ENCODE data around the gene SRSF4.

- TF ChIP-seq, protein P1, sequence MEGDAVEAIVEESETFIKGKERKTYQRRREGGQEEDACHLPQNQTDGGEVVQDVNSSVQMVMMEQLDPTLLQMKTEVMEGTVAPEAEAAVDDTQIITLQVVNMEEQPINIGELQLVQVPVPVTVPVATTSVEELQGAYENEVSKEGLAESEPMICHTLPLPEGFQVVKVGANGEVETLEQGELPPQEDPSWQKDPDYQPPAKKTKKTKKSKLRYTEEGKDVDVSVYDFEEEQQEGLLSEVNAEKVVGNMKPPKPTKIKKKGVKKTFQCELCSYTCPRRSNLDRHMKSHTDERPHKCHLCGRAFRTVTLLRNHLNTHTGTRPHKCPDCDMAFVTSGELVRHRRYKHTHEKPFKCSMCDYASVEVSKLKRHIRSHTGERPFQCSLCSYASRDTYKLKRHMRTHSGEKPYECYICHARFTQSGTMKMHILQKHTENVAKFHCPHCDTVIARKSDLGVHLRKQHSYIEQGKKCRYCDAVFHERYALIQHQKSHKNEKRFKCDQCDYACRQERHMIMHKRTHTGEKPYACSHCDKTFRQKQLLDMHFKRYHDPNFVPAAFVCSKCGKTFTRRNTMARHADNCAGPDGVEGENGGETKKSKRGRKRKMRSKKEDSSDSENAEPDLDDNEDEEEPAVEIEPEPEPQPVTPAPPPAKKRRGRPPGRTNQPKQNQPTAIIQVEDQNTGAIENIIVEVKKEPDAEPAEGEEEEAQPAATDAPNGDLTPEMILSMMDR (IDR thresholded peaks at IDR 0.05; ENCODE audit: low read length), result no peak
- TF ChIP-seq EZH2 (IDR thresholded peaks at IDR 0.05; ENCODE audit: borderline replicate concordance, low read length), result no peak
Observed at GRCh38 chr1:29125237-29125641, 56.5 kb downstream of the SRSF4 start.
